Vagina (tissue), 2 donors: ENCODE results near the gene ATRIP. TPM values are rescaled to one million over a fixed set of nuclear protein-coding genes. Genes with fewer than 3 reads are reported as not detected.
"Not testable (repeated sequence)": the region's sequence is repeated elsewhere in the genome, so short reads cannot be mapped to it uniquely, and the experiment has no call there.

ENCODE experiments used
- DNase-seq, 2 donors: peaks; one replicate each; pipeline ENCODE4 v3.0.0-alpha.2; 2017; ENCODE audit errors: extremely low spot score in 2 of 2
- H3K27ac ChIP-seq: fragments of 200-600 bp; sonication (generic); one replicate; pipeline ENCODE4 v1.5.1; 2019
- H3K27me3 ChIP-seq: fragments of 200-600 bp; sonication (generic); one replicate; pipeline ENCODE4 v1.5.1; 2019
- H3K36me3 ChIP-seq, 2 donors: fragments of 200-600 bp; sonication (generic); one replicate each; pipeline ENCODE4 v1.5.1; 2017 to 2019
- H3K4me1 ChIP-seq: fragments of 200-600 bp; sonication (generic); one replicate; pipeline ENCODE4 v1.5.1; 2019
- H3K4me3 ChIP-seq, 2 donors: fragments of 200-600 bp; sonication (generic); 1 replicate in 1 of 2; 2 replicates in 1 of 2; pipeline ENCODE4 v1.5.1; 2016 to 2019
- H3K9me3 ChIP-seq: fragments of 200-600 bp; sonication (generic); one replicate; pipeline ENCODE4 v1.5.1; 2019
- POLR2A ChIP-seq, 2 donors: fragments of 450-650 bp; IDR thresholded peaks; one replicate each; pipeline ENCODE4 v1.6.1; 2017; ENCODE audit warnings: antibody characterized with exemption in 2 of 2, mild to moderate bottlenecking in 2 of 2, moderate library complexity in 2 of 2
- POLR2AphosphoS5 ChIP-seq, 2 donors: sonication (generic); formaldehyde crosslinking; IDR thresholded peaks; one replicate each; pipeline ENCODE4 v1.9.0; 2017; ENCODE audit warnings: antibody characterized with exemption in 2 of 2, mild to moderate bottlenecking in 2 of 2, low read depth in 1 of 2; ENCODE audit not compliant: insufficient read depth in 1 of 2
- intact Hi-C: fragments of 100-400 bp; cut with DNase I; formaldehyde crosslinking; loops from one replicate; pipeline ENCODE4 v1.15.1; 2023
- total RNA-seq: library from RNA; depleted of rRNA; stranded (reverse); fragments of >200 nt; gene quantifications from one replicate; pipeline ENCODE4 v1.2.3, GENCODE V29; 2016
- TF ChIP-seq, protein P1 (sequence below), 3 experiments: fragments of 450-650 bp in 2 of 3; fragments of 200-600 bp in 1 of 3; sonication (generic) in 1 of 3; IDR thresholded peaks; one replicate each; pipeline ENCODE4 v1.5.1; 2017 to 2019; ENCODE audit warnings: antibody characterized with exemption in 3 of 3, mild to moderate bottlenecking in 2 of 3, moderate library complexity in 2 of 3

ATRIP gene
- total RNA-seq, 1 donor from 2014 or later, result 13.8 TPM

DNA sequence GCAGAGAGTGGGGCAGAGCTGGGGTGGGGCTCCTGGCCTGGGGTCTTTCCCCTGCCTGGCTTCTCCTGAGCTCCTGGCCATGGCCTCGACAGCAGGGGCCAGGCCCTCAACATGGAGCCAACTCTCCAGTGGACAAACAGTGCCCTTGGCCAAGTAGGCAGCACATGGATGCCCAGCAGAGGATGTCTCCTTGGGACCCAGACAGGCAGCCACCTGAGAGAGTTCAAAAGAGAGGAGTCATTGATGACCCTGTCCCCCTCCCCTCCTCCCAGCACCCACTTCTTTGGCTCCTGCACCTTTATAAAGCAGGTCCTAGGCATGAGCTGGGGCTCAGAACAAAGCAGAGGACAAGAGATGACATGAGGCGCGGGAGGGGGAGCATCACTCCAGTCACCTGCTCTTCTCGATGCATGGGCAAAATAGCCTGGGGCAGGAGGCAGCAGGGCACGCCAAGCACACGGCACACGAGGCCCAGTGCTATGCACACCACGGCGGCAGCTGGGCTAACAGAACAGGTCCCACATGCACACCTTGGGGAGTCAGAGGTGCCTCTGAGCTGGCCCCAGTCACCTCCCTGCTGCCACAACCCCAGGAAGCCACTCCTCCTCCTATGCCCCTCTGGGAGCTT is 30.0 kb downstream of the ATRIP start:
- Histone ChIP-seq H3K4me1 (peaks cover 21% of the 10 kb centered on the region), H3K9me3 (no peaks in the 10 kb centered on the region), H3K36me3 (no peaks in the 10 kb centered on the region), H3K27ac (no peak overlapping the region), H3K27me3 (no peaks in the 10 kb centered on the region), H3K4me3 (no peak overlapping the region)
- intact Hi-C loops, result no loop called here
- TF ChIP-seq POLR2A (IDR thresholded peaks at IDR 0.05) (no peak), POLR2AphosphoS5 (IDR thresholded peaks at IDR 0.05; ENCODE audit: insufficient read depth in 1 of 2, low read depth in 1 of 2) (no peak)
- TF ChIP-seq, protein P1, sequence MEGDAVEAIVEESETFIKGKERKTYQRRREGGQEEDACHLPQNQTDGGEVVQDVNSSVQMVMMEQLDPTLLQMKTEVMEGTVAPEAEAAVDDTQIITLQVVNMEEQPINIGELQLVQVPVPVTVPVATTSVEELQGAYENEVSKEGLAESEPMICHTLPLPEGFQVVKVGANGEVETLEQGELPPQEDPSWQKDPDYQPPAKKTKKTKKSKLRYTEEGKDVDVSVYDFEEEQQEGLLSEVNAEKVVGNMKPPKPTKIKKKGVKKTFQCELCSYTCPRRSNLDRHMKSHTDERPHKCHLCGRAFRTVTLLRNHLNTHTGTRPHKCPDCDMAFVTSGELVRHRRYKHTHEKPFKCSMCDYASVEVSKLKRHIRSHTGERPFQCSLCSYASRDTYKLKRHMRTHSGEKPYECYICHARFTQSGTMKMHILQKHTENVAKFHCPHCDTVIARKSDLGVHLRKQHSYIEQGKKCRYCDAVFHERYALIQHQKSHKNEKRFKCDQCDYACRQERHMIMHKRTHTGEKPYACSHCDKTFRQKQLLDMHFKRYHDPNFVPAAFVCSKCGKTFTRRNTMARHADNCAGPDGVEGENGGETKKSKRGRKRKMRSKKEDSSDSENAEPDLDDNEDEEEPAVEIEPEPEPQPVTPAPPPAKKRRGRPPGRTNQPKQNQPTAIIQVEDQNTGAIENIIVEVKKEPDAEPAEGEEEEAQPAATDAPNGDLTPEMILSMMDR (IDR thresholded peaks at IDR 0.05), result no peak
- no peak for DNase-seq

DNA sequence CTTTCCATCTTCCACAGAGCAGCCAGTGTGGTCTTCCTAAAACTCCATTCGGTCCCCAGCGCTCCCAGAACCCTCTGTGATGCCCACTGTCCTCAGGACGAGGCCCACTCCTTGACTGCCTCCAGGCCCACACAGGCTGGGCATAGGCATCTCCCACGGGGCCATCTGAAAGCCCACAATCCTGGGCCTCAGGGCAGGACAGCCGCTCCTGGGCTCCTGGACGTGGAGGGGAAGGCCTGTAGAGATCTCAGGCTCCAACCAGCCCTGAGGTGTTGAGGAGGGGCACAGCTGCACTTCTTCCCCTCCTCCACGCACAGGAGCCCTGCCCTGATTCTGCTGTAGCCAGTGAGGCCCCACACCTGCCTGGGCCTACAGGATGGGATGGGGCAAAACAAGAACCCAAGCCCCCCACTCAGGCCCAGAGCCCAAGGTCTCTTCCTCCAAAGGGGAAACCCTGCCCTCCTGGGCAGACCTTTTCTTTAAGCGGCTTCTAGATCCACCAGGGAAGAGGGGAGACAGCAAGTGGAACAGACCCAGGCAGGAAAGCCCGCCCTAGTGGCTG is 31.5 kb downstream of the ATRIP start:
- Histone ChIP-seq H3K4me3 (peak overlapping the region in 1 of 2 donors; percentile 9), H3K9me3 (no peaks in the 10 kb centered on the region), H3K36me3 (no peaks in the 10 kb centered on the region), H3K27me3 (no peaks in the 10 kb centered on the region), H3K27ac (no peak overlapping the region), H3K4me1 (peaks cover 6% of the 10 kb centered on the region)
- intact Hi-C loops, result no loop called here
- DNase-seq, result no peak
- TF ChIP-seq POLR2AphosphoS5 (IDR thresholded peaks at IDR 0.05; ENCODE audit: insufficient read depth in 1 of 2, low read depth in 1 of 2), result no peak
- TF ChIP-seq POLR2A (IDR thresholded peaks at IDR 0.05), result no peak
- TF ChIP-seq, protein P1 (IDR thresholded peaks at IDR 0.05), result no peak

DNA sequence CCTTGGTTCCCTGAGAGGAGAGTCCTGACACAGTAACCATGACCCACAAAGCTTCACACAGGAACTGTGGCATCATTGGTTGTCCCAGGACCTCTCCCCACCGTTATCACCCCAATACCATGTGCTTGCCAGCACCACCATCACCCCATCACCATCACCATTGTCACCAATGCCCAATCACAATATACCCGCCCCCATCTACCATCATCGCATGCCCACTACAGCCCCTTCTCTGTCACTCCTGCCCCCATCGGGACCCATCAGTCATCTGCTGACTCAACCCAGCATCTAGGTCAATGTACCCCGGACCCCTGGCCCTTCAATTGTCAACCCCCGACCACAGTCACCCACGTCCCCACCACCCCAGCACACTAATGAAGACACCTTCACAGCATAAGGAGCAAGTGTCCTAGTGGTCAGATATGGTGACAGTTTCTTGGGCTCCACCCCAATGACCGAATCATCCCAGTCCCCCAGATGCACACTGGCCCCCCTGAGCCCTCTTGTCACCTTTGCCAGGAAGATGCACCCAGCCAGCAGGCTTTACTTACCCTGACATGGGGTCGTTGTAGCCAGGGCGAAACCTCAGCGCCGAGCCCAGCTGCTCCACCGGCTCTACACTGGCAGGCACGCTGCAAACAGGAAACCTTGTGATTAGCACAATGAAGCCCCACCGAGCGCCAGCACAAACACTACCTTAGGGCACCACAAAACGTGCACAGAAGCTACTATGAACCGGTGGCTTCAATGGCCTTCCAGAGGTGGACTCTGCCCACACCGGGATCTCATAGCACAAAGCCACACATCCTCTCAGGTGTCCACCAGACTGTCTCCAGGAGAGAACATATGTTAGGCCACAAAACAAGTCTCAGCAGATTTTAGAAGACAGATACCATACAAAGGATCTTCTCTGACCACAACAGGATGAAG is 32.4 kb downstream of the ATRIP start:
- Histone ChIP-seq H3K27me3 (no peaks in the 10 kb centered on the region), H3K4me1 (no peaks in the 10 kb centered on the region), H3K4me3 (peak overlapping the region in 1 of 2 donors; percentile 9), H3K36me3 (no peaks in the 10 kb centered on the region), H3K9me3 (no peaks in the 10 kb centered on the region), H3K27ac (no peak overlapping the region)
- intact Hi-C loops, result no loop called here
- DNase-seq, result no peak
- TF ChIP-seq, protein P1 (IDR thresholded peaks at IDR 0.05), result no peak
- TF ChIP-seq POLR2A (IDR thresholded peaks at IDR 0.05), result no peak
- TF ChIP-seq POLR2AphosphoS5 (IDR thresholded peaks at IDR 0.05; ENCODE audit: insufficient read depth in 1 of 2, low read depth in 1 of 2), result no peak

DNA sequence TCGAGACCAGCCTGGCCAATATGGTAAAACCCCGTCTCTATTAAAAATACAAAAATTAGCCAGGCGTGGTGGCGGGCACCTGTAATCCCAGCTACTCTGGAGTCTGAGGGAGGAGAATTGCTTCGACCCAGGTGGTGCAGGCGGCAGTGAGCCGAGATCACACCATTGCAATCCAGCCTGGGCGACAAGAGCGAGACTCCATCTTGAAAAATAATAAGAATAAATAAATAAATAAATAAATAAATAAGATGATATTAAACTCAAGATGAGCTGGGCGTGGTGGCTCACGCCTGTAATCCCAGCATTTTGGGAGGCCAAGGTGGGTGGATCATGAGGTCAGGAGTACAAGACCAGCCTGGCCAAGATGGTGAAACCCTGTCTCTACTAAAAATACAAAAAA is 34.4 kb downstream of the ATRIP start:
- intact Hi-C loops, H3K4me3 ChIP-seq, H3K4me1 ChIP-seq, H3K27me3 ChIP-seq, H3K36me3 ChIP-seq, DNase-seq, H3K27ac ChIP-seq, H3K9me3 ChIP-seq: not testable (repeated sequence)

DNA sequence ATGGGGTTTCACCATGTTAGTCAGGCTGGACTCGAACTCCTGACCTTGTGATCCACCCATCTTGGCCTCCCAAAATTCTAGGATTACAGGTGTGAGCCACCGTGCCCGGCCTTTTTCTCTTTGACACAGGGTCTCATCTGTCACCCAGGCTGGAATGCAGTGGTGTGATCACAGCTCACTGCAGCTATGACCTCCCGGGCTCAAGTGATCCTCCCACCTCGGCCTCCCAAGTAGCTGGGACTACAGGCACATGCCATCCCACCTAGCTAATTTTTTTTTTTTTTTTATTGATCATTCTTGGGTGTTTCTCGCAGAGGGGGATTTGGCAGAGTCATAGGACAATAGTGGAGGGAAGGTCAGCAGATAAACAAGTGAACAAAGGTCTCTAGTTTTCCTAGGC is 36.3 kb downstream of the ATRIP start:
- H3K27me3 ChIP-seq, H3K4me1 ChIP-seq, intact Hi-C loops, H3K9me3 ChIP-seq, H3K4me3 ChIP-seq, H3K27ac ChIP-seq, DNase-seq, H3K36me3 ChIP-seq: not testable (repeated sequence)

DNA sequence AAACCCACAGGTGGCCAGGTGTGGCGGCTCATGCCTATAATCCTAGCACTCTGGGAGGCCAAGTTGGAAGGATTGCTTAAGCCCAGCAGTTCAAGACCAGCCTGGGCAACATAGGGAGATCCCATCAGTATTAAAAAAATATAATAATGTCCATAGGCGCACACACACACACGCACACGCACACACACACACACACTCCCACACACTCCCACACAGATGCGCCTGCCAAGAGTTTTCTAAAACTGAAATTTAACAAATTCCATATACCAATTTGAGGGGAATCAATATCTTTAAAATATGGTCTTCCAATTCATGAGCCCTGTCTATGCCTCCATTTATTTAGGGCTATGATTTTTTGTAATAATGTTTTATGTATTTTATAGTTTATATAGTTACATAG is 40.4 kb downstream of the ATRIP start:
- TF ChIP-seq POLR2A (IDR thresholded peaks at IDR 0.05) (no peak), POLR2AphosphoS5 (IDR thresholded peaks at IDR 0.05; ENCODE audit: insufficient read depth in 1 of 2, low read depth in 1 of 2) (no peak)
- TF ChIP-seq, protein P1 (IDR thresholded peaks at IDR 0.05), result no peak
- no peak for DNase-seq
- no peak overlapping the region for H3K4me3 ChIP-seq

More for the DNA sequence above, 40.4 kb downstream of the ATRIP start:
- no peaks in the 10 kb centered on the region for H3K27me3 ChIP-seq
- intact Hi-C loops, result no loop called here
- H3K36me3 ChIP-seq, result no peaks in the 10 kb centered on the region
- H3K27ac ChIP-seq, result no peak overlapping the region
- peaks cover 5% of the 10 kb centered on the region for H3K4me1 ChIP-seq
- H3K9me3 ChIP-seq, result no peaks in the 10 kb centered on the region
